Urothelium cell line (cell line): ENCODE measurements around the gene TKFC.
A peak's percentile ranks its signal among the peaks of the same experiment; 100 is the strongest.

Experiments
- DNase-seq: peaks from one replicate; pipeline ENCODE4 v3.0.0; 2011; ENCODE audit warnings: low spot score, mixed read lengths
- FAIRE-seq: peaks from 2 replicates; lab custom pipeline; 2011; peaks lifted over from hg19 to GRCh38; lab: Jason Lieb, UNC

Gene TKFC, protein sequence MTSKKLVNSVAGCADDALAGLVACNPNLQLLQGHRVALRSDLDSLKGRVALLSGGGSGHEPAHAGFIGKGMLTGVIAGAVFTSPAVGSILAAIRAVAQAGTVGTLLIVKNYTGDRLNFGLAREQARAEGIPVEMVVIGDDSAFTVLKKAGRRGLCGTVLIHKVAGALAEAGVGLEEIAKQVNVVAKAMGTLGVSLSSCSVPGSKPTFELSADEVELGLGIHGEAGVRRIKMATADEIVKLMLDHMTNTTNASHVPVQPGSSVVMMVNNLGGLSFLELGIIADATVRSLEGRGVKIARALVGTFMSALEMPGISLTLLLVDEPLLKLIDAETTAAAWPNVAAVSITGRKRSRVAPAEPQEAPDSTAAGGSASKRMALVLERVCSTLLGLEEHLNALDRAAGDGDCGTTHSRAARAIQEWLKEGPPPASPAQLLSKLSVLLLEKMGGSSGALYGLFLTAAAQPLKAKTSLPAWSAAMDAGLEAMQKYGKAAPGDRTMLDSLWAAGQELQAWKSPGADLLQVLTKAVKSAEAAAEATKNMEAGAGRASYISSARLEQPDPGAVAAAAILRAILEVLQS

DNA sequence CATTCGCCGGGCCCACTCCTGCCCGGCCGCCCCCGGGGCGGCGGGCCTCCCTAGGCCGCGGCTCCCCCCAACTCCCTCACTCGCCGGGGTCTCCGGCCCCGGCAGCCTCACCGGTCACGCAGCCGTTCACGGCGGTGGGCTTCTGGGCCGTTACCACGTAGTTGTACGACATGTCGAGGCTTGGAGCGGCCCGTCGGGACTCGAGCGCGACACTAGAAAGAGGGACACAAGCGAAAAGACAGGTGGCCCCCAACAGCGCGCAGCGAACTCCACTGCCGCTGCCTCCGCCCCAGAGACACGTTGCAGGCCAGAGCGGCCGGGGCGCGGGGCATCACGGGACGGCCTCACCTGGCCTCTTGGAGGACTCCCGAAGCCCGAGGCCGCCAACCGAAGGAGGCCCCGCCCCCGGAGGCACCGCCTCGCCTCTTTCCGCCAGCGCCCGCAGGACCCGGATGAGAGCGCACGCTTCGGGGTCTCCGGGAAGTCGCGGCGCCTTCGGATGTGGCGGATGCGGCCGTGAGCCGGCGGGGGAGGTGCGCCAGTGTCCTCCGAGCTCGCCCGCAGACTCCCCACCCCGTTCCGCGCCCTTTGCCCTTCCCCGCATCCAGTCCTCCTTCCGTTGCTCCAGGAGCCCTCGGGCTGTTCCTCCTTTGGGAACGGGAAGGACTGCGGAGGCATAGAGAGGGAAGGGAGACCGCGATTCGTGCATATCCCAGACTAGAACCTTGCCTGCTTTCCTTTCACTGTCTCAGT, at the start of gene TKFC, which contains the start of gene DDB1:
Gene TKFC (plus strand): TSS at position 432 of the 753 bp plus-strand sequence. CDS start 1,501 bp downstream, outside the sequence.
Gene DDB1 (minus strand): TSS at position 309 of the 753 bp plus-strand sequence. CDS start 137 bp downstream, at position 172.
- FAIRE-seq (no peak), DNase-seq (peak; percentile 99)

DNA sequence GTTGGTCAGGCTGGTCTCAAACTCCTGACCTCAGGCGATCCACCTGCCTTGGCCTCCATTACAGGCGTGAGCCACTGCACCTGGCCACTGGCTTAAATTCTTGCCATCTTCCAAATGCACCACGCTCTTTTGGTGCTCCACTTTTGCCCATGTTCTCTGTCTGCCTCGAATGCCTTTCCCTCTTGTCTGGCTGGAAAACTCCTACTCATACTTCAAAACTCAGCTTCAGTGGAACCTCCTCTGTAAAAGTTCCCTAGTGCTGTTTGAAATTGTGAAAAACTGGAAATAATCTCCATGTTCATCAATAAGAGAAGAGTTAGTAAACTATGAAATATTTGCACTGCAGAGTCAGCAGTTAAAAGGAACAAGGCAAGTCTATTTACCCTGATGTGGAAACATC, 49.4 kb upstream of the TKFC start:
- FAIRE-seq (no peak), DNase-seq (no peak)

DNA sequence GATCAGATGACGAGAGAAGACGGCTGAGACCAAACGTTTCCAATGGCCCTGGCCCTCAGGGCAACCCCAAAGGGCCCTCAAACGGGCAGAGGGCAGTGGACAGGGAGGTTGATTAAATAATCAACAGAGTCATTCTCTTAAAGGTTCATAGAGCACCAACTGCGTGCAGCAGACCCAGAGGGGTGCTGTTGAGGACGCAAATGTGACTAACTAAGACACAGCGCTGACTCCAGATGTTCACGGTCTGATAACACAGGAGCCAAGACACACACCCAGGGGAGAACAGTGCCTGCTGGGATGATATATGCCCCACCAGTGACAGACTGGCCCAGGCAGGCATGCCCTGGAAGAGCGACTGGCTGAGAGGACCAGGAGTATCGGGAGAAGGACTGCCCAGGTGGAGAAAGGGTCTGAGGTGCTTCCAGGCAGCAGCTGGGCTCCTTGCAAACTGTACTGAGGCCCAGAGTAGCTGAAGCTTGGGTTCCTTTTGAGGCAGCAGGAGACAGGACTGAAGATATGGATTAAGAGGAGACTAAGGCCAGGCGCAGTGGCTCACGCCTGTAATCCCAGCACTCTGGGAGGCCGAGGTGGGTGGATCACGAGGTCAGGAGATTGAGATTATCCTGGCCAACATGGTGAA, 45.6 kb upstream of the TKFC start:
- DNase-seq, result no peak
- no peak for FAIRE-seq

DNA sequence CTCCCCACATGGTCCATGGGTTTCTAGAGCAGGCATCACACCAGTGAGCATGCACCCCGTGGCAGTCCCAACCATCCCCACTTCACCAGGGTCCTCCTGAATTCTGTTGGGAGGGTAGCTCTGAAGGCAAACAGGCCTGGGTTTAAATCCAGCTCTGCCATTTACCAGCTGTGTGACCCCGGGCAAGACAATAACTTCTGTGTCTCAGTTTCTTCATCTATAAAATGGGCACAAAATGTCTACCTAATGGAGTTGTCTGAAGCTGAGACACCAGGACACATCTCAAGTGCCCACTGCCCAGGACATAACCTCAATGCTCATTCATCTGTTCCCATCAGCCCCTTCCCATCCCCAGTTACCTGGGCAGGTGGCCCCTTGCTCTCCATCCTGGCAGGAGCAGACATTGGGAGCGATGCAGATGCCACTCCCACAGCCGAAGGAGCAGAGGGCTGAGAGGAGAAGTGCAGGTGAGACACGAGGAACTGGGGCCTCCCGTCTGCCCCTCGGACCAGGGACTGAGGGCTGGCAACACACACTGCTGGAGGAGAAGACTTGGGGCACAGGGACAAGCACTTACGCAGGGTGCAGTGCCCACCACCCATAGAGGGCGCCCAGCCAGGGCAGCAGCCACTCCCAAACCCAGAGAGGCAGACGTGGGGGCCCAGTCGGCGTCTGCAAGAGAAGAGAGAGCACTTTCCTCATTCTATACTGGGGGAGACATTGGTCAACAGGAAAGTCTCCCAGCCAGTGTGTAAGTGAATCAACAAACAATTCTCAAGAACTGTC, 41.9 kb upstream of the TKFC start:
- DNase-seq (no peak), FAIRE-seq (no peak)

DNA sequence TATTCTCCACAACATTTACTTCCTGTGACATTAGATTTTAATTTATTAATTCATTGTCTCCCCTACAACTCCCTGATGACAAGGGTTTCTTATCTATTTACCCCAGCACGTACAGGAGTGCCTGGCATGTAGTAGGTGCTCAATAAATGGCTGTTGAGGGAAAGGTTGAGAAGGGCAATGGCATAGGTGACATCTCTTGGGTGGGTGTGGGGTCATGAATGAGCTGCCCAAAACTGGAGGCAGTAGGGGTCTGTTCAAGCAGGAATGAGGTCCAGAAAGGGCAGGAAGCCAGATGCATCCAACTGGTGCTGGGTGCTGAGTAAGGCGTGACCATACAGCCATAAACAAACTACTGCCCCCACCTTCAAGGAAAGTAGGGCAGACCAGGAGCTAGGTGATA, 40.7 kb upstream of the TKFC start:
- FAIRE-seq, result no peak
- DNase-seq, result no peak

DNA sequence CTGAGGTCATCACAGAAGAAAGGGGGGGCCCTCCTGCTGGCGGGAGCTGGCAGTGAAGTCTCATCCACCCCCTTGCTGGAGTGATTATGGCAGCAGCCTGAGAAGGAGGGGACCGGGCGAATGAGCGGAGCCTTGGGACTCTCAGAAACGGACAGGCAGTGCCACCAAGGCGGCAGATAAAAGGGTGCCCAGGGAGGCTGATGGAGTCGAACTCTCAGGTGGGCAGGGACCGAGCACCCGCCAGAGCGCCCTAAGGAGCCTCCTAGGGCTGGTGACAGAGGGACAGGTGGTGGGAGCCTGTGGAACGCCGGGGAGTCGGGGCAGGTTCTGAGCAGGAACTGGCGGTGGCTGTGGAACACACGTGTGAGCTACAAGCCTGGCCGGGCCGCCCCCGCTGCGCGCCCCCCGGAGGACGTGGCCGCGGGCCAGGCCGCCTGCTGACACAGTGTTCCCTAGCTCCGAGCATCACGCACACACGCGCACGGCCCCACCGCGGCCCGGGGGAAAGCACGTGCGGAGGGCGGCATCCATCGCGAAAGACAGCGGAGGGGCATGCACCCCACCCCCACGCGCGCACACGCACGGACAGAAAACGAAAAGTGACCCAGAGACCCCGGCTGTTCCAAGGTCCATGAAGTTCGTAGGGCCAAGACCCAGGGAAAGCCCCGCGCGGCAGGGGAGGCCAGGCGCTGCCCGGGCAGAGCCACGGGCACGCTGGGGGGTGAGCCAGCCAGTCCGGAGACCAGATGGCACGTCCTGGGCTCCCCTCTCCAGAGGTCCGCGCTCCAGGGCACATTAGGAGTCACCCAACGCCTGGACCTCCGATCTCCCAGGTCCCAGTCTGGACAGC, 38.9 kb upstream of the TKFC start:
- no peak for DNase-seq
- no peak for FAIRE-seq

DNA sequence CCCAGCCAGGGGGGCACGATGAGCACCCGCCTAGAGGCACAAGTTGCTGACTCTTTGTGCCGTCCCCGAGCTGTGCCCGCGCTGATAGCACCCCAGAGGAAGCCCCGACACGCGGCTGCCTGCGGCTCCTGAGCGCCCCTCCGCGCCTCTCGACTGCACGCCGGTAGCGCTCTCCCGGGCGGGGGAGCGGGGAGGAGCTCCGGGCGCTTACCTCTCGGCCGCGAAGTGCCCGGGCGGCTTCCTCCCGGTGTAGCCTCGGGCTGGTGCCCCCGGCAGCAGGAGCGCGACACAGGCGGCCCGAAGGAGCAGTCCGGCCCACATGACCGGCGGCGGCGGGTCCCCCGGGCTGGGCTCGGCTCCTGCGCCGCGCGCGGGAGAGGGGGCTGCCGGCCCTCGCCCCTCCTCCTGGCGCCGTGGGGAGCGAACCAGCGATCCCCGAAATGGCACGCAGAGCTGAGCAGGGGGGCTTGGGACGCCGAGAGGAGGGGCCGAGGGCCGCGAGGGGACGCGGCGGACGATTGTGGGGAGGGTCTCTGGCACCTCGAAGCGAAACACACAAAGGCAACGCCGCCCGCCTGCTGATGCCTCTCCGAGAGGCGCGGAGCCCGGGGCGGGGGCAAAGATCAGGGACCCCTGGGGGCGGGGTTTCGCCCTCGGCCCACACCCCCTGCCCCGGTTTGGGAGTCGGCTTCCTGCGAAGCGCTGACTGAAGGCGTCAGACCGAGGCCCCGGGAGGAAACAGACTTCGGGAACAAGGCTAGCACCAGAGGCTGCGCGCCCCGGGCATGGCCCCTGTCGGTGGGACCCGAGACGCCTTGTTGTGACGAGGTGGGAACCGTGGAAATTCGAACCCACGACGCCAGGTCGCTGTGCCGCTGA, 38.1 kb upstream of the TKFC start, which contains the start of gene VWCE:
Gene VWCE (minus strand): TSS at position 600 of the 879 bp plus-strand sequence. CDS start 279 bp downstream, at position 321.
- DNase-seq (no peak), FAIRE-seq (no peak)

DNA sequence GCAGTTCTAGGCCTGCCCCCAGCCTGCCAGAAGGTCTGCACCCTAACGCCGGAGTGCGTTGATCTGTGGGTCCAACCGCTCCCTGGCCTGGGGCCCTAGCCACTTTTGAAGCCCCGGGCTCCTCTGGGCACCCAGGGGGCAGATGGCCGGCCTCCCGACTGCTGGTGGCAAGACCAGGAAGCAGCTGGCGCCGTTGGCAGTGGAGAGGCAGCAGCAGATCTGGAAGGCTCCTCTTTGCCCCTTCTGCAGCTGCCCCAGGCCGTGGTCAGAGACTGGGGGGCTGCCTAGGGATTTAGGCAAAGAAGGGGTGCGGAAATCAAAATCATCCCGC, 37.5 kb upstream of the TKFC start:
- DNase-seq (no peak), FAIRE-seq (no peak)

DNA sequence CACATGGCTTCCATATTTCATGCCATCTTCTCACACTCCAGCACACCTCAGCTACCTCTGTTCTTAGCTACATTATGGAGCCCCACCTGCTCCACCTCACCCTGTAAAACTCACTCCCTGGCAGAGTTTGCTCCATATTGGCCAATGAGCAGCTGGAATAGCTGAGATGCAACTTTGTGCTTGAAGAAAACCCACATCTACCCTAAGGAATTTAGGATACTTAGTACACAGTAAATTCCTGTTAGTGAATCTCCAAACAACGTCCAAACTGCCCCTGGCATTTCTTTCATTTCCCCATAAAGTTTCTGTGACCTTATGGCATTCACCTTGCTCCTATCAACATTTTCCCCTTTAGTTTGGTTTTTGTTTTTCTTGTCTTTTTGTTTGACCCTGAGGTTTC, 35.7 kb upstream of the TKFC start:
- DNase-seq, result peak; percentile 40
- no peak for FAIRE-seq

DNA sequence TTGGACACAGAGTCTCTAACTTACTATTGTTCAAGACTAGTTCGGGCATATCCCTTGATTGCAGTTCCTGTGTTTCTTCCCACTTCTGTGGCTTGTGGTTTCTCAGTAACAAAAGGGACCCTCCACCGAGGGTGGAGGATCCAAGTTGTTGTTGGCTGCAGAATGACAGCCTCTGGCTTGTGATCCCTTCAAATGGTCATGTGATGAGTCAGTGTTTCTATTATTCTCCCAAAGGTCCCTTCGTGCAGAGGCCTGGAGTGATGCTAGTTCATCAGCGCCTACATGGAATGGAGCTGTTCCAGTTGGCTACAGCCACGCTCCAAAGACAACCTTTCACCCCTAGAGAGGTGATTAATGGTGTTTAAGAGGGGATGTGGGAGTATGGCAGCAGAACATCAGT, 35.3 kb upstream of the TKFC start:
- peak; percentile 85 for DNase-seq
- FAIRE-seq, result no peak

DNA sequence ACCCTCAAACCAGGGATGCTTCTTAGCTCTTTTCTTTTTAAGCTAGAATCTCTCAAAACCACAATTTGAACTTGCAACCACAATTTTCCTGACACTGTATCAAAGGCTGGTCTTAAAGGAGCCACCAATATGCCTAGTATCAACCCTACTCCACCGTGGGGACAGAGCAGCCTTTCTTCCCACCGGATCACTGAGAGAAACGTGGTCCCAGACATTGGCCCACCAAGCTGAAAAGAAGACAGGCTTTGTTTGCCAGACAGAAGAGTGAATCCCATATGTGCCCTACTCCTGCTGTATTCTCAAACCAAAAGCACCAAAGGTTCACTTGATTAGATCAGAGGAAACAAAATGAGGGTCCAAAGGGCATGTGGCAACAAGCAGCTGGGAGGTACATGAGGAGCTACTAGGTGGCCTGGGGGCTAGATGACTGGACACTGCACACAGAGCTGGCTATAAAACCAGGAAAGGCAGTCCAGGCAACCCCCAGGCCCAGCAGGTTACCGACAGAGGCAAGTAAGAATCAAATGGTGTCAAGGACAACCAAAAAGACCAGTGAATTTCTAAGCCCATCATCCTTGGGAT, 34.3 kb upstream of the TKFC start:
- FAIRE-seq, result no peak
- no peak for DNase-seq

DNA sequence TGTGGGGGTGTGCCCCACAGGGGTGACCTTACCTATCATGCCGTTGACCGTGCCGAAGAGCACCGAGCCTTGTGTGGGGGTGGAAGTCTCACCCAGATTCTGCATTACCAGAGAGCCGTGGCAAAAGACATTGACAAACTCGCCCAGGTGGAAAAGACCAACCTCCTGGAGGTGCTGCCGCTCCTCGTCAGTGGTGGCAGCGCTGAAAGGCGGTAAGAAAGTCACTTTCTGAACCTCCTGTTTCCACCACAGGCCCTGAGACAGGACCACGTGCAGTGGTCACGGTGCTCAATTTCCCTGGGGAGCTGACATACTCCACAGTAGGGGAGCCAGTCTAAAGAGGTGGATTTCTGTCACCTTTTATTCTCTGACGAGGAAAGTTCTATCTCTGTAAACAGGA, 30.5 kb upstream of the TKFC start:
- no peak for DNase-seq
- FAIRE-seq, result no peak

DNA sequence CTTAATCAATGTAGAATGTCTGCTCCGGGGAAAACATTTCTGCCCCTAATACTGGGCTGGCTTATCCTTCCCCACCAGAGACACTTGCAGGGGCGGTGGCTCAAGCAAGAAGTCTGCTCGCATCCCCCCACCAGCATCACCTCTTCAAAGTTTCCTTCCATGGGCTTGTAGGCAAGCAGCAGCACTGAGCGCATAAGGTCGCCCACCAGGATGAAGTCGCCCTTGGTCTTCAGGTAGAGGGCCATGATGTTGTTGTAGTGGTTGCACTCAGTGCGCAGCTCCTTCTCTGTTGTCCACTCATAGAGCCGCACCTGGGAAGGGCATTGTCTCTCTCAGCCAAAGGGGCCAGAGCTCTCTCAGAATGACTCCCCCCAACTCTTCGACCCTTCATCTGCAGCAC, 29.3 kb upstream of the TKFC start:
- DNase-seq, result no peak
- FAIRE-seq, result no peak

DNA sequence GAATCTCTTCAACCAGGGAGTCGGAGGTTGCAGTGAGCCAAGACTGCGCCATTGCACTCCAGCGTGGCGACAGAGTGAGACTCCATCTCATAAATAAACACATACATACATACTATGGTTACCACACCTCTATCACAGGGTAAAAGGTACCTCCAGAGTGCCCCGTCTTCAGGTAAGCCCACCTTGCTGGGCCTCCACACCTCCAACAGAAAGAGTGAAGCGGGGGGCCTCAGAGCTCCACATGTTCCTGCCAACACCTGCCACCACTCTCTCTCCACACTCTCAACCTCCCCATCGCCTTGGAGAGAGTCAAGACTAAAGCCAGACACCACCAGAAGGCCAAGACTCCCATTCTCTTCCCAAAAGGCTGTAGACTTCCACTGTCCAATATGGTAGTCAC, 27.6 kb upstream of the TKFC start:
- DNase-seq (no peak), FAIRE-seq (no peak)

DNA sequence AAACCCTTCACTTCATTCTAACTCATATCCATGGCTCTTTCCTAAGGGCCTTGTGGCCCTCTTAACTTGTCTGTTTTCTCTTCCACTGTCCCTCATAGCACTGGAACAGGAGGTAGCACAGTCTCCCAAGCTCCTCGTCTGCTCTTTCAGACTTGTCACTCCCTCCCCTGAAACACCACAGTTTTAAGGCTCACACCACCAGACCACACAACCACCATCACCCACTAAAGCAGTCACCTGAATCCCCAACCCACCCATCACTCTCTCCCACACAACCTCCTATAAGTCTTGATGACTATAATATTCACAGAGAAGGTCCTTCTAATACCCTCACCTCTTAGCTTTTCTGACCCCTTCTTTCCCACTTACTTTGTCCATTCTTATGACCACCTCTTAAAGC, 26.8 kb upstream of the TKFC start:
- DNase-seq (no peak), FAIRE-seq (no peak)

DNA sequence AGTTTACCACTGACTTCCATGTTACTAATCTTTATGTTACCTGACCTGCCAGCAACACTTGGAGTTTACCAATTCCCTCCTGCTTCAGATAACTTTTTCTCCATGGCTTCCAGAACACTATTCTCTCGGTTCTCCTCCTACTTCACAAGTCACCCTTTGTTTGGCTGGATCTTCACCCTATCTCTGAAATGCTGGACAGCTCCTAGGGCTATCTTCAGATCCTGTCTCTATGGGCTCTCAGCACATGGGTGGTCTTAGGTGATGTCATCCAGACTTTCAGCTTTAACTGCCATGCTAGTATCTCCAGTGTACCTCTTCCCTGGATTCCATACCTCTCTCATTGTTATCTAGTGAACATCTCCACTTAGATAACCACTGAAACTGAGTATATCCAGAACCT, 25.7 kb upstream of the TKFC start:
- DNase-seq (no peak), FAIRE-seq (no peak)

DNA sequence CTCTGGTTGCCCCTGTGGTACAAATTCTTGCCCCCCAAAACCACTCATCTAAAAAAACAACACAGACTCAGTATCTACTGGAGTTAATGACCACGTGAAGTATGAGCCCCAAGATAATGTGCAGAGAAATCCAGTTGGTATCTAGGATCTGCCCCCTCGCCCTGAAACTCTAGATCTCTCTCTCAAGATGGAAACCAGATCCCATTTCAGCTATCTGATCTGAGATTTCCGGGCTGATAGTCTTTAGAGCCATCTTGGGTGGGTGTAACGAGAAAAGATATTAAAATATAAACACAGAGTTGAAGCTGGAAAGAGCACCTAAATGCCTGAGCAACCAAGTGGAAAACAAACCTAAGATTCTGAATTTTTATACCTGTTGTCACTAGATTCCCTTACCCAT, 23.9 kb upstream of the TKFC start:
- DNase-seq, result no peak
- FAIRE-seq, result no peak

DNA sequence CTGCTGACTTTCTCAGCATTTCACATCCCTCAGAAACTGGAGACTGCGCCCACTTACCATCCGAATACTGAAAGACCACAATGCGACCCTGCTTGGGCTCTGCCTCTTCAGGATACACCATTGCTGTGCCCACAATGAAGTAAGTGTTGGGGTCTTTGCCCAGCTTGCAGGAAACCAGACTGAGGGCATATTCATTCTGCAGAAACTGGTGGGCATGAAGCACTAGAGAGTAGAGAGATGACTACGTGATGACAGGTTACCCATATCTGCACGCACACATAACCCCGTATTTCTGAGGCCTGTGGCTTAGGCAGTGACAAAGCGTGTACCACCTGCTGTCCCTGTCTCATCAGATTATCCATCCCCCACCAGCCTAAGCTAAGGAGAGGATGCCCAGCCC, 23.3 kb upstream of the TKFC start:
- DNase-seq (no peak), FAIRE-seq (no peak)
